Activated CD4-positive, CD25-positive, alpha-beta regulatory T cell treated with anti-CD3 and anti-CD28 coated beads, Interleukin-2, amount 50 U/mL, for 72 hours (primary cell): ENCODE data around the gene MFN2.

ENCODE experiments used
- DNase-seq: peaks from one replicate; pipeline ENCODE4 v3.0.0; 2021

The MFN2 gene

DNA sequence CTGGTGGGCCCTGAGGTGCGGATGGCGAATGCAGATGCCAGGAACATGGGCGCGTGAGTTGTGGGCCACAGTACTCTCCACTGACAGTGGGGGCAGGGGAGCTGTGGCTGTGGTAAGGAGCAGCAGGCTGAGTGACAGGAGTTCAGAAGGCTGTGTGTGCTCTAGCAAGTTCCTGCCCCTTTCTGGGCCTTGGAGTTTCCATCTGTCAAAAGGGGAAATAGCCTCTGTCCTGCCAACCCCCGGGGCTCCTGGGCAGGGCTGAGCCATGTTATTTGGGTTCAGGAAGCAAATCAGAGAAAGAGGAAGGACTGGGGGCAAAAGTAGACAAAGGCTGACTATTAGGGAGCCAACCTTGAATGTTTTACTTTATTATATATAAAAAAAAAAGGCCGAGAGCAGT lies 19.5 kb upstream of the MFN2 start:
- no peak for DNase-seq

DNA sequence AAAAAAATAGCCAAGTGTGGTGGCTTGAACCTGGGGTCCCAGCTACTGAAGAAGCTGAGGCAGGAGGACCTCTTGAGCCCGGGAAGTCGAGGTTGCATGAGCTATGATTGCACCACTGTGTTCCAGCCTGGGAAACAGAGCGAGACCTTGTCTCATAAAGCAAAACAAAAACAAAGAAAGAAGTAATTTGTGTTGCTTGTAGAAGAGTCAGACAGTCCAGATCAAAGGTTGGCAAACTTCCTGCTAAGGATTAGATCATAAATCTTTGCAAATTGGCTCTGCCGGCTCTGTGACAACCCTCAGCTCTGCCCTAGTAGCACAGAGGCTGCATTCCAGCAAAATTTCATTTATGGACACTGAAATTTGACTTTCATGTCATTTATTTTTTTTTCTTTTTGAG lies 19.0 kb upstream of the MFN2 start:
- DNase-seq: no peak

DNA sequence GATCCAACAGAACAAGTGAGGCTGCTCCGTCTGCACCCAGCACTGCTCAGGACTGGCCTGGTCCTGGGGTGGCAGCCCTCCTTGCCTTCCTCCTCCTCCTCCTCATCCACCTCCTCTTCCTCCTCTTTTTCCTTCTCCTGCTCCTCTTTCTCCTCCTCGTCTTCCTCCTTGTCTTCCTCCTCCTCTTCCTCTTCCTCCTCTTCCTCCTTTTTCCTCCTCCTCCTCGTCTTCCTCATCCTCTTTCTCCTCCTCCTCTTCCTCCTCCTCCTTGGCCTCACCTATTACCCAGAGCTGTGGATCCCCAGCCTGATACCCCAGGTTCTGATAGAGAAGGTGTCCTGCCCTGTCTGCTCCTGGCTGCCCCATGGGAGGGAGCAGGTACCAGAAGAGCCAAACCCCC lies 16.6 kb upstream of the MFN2 start:
- DNase-seq: no peak

DNA sequence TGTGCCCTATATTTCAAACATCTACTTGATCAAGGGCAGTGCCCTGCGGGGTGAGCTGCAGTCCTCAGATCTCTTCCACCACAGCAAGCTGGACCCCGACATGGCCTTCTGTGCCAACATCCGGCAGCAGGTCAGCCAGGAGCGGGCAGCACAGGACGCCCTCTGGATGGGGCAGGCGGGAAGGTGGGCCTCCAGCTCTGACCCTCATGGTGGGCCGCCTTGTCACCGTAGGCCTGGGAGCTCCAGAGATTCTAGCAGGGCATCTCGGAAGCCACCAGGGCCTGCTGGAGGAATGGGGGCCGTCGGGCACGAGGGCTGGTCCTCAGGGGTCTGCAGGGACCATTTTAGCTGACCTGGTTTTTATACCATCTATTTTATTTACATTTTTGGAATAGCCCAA lies 15.6 kb upstream of the MFN2 start:
- DNase-seq: no peak

DNA sequence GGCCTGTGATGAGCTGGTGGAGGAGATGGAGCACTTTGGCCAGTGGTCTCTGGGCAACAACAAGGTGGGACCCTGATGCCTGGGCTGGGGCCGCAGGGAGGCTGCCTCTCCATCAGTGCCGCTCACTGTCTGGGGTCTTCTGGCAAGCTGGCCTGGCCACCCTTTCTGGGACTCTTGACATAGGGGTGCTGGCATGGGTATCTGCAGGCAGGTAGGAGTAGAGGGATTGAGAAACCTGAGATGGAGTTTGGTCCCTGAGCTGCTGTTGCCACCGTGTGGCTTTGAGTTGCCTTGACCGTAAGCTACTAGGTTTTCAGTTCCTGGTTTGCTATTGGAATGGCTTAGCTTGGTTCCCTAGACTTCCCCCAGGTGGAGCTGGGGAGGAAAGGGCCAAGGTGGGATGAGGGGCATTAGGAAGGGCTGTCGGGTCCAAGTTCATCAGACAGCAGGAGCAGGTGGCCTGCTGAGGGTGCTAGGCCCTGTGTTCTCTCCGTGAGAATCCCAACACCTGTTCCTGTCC lies 13.2 kb upstream of the MFN2 start:
- no peak for DNase-seq

DNA sequence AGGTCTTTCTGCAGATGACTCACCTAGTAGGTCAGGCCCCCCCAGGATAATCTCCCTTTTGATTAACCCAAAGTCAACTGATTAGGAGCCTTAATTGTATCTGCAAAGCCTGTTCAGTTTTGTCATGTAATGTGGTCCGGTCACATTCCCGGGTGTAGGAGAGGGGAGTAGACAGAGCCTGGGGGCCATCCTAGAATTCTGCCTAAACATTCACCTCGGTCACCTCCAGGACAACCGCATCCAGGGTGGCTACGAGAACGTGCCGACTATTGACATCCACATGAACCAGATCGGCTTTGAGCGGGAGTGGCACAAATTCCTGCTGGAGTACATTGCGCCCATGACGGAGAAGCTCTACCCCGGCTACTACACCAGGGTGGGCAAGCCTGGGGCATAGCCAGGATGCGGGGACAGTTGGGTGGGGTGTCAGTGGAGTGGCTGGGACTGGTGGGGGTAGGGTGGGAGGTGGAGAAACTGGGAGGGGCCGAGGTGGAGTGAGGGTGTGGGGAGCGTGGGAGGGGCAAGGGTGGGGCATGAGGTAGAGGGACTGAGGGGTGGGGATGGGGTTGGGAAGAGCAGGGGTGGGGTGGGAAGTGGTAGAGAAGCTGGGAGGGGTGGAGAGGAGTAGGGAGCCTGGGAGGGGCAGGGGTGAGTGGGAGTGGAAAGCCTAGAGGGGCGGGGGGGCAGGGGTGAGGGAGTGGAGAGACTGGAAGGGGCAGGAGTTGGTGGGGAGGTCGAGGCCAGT lies 9.6 kb upstream of the MFN2 start:
- DNase-seq: no peak

DNA sequence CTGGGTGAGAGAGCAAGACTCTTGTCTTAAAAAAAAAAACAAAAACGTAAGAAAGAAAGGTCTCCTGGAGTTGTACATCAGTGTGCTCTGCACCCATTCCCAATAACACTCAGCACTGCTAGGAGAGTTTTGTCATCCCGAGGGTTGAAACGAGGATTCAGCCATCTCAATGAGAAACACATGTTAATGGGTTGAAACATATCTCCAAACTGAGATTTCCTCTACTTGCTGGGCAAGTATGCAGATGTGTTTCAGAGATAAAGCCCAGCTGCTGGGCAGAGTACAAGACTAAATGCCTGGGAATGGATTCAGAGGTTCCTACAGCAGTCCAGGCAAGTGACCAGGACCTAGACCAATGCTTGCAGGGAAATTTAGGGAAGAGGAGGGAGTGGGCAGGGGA lies 2.6 kb upstream of the MFN2 start:
- no peak for DNase-seq

DNA sequence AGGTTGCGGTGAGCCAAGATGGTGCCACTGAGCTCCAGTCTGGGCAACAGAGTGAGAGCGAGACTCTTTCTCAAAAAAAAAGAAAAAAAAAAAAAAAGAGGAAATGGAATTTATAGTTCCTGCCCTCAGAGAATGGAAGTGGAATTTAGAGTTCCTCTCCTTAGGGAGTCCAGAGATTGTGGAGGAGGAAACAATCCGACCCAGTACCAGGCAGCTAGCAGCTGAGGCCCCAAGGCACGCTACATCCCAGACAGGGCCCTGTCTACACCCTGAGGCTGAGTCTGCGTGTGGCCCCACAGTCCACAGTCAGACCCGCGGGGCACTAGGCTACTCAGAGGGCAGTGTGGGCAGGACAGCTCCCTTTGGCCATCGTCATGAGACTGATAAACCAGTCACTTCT lies 1.9 kb upstream of the MFN2 start:
- DNase-seq: no peak

DNA sequence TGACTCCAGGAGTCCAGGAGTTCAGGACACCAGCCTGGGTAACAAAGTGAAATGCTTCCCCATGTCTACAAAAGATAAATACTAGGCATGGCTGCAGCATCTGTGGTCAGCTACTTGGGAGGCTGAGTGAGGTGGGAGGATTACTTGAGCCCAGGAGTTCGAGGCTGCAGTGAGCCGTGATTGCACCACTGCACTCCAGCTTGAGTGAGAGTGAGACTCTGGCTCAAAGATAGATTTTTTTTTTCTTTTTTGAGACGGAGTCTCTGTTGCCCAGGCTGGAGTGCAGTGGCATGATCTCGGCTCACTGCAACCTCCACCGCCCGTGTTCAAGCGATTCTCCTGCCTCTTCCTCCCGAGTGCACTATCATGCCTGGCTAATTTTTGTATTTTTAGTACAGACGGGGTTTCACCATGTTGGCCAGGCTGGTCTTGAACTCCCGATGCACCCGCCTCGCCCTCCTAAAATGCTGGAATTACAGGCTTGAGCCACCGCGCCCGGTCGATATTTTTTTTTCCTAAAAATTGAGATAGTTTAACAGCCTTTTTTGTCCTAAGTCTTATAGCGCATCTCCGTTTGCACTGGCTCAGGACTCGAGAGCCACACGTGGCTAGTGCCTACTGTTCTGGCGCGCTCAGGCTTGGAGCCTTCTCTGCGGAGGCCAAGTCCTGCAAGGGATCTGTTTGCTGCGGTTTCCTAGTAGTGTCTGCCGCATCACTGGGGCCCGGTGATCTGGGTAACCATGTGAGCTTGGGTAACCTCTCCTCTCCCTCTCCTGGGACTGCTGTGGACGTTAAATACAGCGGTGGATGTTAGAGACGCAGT lies 1.0 kb upstream of the MFN2 start:
- DNase-seq: no peak

DNA sequence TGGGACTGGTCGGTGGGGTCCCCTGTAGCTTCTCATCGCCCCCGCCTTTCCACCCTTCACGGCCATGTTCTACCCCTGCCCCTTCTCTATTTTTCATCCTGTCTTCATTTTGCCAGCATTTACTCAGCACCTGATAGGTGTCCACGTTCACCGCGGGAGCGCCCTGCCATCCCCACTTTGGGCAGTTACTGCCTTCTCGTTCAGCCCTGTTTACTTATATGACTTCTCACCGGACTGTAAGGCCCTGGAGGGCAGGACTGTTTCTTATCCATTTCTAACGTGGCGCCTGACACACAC lies 380 bp downstream of the MFN2 start:
- DNase-seq: no peak

DNA sequence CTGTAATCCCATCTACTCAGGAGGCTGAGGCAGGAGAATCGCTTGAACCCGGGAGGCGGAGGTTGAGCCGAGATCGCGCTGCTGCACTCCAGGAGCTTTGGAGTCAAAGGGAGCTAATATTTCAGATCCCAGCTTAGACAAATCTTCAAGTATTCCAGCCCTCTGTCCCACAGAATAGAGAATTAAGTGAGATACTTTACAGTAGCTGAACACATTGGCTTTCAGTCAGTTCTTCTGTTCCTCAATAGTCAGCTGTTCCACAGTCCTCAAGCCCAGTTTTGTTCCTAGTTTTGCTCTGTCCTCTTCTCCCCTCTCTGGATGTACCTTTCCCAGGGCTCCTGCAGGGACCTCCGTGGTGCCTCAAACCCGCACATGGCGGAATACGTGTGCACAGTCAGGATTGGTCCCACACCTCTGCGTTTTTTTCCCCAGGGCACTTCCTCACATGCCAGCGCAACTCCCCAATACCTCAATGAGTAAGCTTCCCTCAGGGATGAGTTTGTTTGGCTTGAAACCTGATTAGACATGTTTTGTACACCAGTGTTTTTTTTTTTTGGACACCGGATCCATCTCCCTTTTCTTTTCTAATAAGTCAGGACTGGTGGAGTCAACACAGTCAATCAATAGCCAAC lies 1.2 kb downstream of the MFN2 start:
- DNase-seq: no peak

DNA sequence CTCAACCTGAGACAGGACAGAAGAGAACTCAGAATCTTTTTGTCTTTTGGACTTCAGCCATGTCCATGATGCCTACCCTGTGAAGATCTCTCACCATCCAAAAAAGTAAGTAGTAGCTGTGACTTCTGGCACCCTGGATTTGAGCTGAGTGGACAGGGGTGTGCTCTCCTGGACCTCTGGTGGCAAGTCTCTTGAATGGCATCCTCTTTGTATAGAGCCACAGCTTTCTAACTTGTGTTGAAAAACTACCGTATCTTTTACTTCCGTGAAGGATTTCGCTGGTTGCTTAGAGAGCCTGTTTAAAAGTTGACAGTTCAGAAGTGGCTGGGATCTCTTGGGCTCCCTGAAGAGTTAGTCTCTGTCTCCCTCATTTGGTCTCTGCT lies 1.8 kb downstream of the MFN2 start:
- DNase-seq: no peak

DNA sequence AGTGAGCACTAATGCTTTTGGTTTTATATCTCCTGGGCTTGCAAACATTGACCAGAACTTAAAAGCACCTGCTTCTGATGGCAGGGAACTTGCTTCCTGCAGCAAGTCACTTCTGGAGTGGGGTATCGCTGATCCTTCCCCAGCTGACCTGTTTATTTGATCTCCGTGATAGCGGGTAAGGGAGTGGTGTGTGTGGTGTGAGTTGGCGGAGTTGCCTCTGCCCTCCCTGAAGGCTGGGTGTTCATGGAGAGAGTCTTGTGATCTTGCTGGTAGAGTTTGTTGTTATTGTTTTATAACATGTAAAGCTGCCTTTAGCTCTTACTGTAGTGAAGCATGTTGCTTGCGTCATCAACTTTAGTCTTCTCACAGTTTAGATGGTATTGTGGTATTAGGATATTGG lies 3.9 kb downstream of the MFN2 start:
- no peak for DNase-seq

DNA sequence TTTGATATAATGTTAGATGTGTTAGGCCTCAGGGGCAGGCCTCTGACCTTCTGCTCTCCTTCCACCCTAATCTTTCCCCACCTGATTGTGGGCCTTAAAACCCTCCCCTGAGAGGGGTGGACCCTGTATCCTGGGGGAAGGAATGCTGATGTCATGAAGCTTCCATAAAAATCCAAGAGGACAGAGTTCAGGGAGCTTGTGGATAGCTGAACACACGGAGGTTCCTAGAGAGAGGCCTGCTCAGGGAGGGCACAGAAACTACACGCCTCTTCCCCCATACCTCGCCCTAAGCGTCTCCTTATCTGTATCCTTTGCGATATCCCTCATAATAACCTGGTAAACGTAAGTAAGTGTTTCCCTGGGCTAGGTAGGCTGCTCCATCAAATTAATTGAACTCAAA lies 4.3 kb downstream of the MFN2 start:
- no peak for DNase-seq

DNA sequence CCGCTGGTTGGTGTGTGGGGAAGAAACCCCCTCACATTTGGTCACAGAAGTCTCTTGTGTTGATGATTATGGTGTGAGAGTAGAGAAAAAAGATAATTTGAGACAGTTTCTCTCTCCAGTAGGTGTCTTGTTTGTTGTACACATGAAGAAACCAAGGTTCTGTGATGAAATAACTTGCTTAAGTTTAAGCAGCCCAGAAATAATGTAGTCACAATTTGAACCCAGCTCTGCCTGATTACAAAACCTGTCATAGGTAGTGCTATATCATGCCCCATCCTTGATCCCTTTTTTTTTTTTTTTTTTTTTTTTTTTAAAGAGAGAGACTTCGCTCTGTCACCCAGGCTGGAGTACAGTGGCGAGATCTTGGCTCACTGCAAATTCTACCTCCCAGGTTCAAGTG lies 4.9 kb downstream of the MFN2 start:
- DNase-seq: no peak

DNA sequence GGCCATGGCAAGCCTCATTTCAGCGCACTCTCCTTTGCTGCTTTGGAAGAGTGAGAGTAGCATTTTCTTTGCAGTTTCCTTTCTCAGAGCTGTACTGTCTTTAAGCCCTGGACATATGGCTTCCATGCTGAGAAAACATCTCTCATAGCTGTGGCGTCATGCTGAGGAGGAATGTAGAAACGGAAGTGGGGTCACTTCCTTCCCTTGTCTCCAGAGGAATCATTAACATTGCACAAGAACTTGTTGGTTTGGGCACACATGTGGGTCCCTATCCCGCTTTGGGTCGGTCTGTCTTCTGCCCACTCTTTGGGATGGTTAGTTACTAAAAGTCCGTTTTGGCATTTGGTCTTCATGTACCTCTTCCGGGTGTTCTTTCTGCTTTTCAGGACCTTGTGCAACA lies 5.6 kb downstream of the MFN2 start:
- no peak for DNase-seq

DNA sequence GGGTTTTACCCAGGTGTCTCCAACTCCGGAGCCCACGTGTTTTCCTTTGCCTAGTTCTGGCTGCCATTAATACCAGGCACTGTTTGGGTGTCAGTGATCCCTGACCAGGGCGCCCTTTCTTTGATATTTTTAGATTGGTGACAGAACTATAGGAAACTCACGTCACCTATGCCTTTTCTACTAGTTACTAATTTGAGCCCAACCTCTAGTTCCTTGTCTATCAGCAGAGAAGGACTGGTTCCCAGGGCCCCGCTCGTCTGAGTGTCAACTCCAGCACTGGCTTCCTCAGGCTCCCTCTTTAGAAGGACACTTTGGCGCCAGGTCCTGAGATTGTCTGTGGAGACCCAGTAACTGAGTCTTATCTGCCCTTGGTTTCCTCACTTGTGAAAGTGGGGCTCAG lies 9.4 kb downstream of the MFN2 start:
- DNase-seq: no peak

DNA sequence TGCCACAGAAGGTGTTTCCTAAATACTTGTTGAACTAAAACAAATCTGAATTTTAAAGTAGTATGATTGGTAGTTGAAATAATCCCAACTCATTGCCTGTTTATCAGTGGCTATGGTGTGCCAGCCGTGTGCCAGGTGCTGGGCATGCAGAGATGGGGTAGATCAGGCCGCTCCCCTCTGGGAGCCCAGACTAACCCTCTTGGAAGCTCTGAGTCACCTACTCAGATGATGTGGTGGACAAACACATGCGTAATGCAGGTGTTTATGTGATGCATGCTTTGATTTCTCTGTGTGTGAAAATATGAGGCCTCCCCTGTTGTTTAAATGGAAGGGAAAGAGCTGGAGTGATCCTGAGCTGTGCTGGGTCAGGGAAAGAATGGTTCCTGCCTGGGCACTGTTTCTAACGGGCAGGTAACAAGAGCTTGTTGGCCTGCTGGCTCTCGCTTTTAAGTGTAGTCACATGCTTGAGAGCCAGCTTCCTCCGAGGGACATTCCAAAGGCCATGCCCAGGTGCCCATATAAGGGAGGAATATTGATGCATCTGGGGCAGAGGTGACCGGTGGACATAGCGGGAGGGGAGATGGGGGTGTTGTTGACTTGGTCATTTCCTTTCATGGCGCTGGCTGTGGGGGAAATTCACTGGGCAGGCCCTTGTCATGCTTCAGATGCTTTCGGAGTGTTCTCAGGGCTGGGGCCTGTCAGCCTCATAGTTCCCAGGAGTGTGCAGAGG lies 10.2 kb downstream of the MFN2 start:
- no peak for DNase-seq

DNA sequence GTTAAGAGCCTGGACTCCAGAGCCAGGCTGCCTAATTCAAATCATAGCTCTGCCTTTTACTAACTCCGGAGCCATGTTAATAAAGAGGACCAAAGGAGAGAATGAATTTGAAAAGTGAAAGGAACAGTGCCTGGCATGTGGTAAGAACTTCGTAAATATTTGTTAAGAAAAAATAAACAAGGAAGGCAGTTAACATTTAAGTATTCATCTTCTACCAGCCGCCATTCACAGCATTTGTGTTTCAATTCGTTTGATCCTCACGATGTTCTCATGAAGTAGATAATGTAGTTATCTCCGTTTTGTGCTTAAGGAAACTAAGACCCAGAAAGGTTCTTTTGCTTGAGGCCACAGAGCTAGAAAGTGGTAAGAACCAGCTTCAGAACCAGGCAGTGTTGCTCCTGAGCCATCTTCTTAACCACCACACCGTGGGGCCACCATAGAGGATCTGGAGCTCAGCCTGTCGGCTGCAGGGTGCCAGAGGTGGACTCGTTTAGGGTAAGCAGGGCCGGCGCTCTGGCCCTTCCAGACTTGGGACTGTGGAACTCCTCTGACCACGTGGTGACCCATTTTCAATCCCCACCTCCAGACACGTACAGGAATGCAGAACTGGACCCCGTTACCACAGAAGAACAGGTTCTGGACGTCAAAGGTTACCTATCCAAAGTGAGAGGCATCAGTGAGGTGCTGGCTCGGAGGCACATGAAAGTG lies 11.9 kb downstream of the MFN2 start:
- DNase-seq: no peak

DNA sequence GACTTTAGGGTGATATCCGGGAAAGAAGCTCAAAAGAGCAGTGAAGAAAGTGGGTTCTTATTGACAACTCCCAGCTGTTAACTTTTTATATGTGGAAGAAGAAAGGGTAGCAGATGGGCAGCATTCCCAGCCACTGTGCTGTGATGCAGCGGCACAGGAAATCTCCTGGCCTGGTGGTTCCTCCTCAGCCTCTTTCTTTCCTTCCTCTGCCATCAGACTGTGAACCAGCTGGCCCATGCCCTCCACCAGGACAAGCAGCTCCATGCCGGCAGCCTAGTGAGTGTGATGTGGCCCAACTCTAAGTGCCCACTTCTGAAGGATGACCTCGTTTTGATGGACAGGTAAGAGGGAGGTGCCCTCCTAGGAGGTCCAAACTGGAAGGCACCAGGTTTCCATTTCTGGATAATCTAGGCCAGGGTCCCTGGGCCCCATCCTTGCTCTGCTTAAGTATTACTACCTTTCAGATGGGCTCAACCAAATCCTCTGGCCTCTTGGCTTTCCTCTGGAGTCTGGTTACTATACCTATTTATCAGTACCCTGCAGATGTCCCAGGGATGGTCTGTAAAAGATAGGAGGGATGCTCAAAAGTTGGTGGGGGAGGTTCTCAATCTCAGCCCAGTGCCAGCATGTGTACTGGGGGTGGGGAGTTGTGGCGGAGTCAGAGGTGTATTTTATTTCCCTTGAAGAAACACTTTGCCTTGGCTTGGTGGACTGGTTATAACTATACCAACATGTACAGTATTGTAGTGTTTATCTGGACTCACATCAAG lies 17.0 kb downstream of the MFN2 start:
- DNase-seq: no peak

DNA sequence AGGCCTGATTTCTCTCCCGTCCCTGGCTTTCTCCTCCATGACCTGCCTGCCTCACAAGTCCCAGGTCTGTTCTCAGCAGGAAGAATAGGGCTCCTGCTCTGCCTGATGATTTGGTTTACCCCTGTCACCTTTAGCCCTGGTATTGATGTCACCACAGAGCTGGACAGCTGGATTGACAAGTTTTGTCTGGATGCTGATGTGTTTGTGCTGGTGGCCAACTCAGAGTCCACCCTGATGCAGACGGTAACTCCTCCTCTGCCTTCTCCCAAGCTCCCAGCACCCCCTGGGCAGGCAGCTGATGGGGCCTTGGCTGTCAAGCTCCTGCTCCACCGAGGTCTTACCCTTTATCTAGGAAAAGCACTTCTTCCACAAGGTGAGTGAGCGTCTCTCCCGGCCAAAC lies 18.4 kb downstream of the MFN2 start:
- no peak for DNase-seq

DNA sequence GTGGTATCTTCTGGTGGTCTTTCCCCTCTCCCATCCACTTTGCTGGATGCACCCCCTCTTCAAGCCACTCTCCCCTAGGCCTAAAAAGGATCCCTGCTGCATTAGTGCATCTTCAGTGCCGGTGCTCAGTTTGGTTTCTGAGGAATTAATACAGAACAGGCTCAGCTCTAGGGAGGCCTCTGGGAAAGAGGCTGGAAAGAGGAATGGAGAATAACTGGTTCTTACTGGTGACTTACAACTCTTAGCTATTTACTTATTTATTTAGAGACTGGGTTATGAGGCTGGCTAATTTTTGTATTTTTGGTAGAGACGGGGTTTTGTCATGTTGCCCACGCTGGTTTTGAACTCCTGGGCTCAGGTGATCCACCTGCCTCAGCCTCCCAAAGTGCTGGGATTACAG lies 19.0 kb downstream of the MFN2 start:
- DNase-seq: no peak
